ENCODE results near the gene STAB2. TPM values are rescaled to one million over a fixed set of nuclear protein-coding genes. Genes with fewer than 3 reads are reported as not detected.

STAB2 gene
- total RNA-seq, 1 experiment from 2014 or later = not detected

DNA sequence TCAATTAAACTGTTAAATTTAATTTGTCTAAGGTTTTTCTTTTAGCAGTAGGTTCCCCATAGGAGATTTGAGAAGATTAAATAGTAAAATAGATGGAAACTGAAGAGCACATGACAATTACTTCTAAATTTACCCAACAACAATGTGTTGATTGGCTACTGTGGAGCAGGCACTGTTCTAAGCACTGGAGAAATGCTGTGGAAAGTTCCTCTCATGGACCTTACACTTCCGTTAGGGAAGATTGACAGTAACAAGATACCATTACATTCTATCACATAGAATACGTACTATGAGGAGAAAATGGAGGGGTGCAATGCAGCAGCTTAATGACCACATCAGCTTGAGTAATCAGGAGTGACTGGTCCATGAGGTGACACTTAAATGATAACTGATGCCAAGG is 8.1 kb upstream of the STAB2 start:
- TF ChIP-seq POLR2AphosphoS5 (IDR thresholded peaks at IDR 0.05; ENCODE audit: low read depth, low read length) = no peak
- TF ChIP-seq JUND (IDR thresholded peaks at IDR 0.05) = no peak
- TF ChIP-seq ELF1 (IDR thresholded peaks at IDR 0.05; ENCODE audit: borderline replicate concordance, low read depth) = no peak
- TF ChIP-seq EZH2phosphoT487 (IDR thresholded peaks at IDR 0.05; ENCODE audit: borderline replicate concordance) = no peak
- no peak for TF ChIP-seq SIN3A (IDR thresholded peaks at IDR 0.05; ENCODE audit: low read depth)
- TF ChIP-seq ZFX (IDR thresholded peaks at IDR 0.05) = no peak
- TF ChIP-seq CBX3 (IDR thresholded peaks at IDR 0.05; ENCODE audit: low read depth) = no peak
- TF ChIP-seq, protein P1, sequence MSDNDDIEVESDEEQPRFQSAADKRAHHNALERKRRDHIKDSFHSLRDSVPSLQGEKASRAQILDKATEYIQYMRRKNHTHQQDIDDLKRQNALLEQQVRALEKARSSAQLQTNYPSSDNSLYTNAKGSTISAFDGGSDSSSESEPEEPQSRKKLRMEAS (IDR thresholded peaks at IDR 0.05) = no peak
- no peak for TF ChIP-seq POLR2A (IDR thresholded peaks at IDR 0.05; ENCODE audit: borderline replicate concordance, extremely low read depth, insufficient read depth, insufficient read length)
- TF ChIP-seq RAD21 (IDR thresholded peaks at IDR 0.05; ENCODE audit: low read depth) = no peak
- ChIA-PET CTCF (interaction anchor here (1.5 kb wide), 1 partner anchor 54 kb away, joined by 4 read pairs; no protein-coding TSS in a partner anchor), RAD21 (ENCODE audit: low non-redundant PET in 1 of 2, low total read pairs in 2 of 2, uncharacterized antibody in 2 of 2, unreplicated experiment in 2 of 2) (no interaction called here), POLR2A (no interaction called here)
- BruUV-seq (replicated peaks) = no TSS peak
- Histone ChIP-seq H3K27me3 (ENCODE audit: insufficient read depth, low read length) (no peaks in the 10 kb centered on the region), H3K9ac (ENCODE audit: low read length) (no peak overlapping the region), H4K20me1 (ENCODE audit: insufficient read depth) (no peaks in the 10 kb centered on the region), H3K9me3 (ENCODE audit: control insufficient read depth in 1 of 2, insufficient read depth in 1 of 2, low read depth in 1 of 2, low read length in 2 of 2) (no peaks in the 10 kb centered on the region), H3K4me2 (ENCODE audit: low read length) (no peak overlapping the region), H3K27ac (ENCODE audit: low read depth, low read length) (no peak overlapping the region), H3K79me2 (ENCODE audit: insufficient read depth, low read length) (no peaks in the 10 kb centered on the region), H2AFZ (ENCODE audit: low read depth, low read length, poor library complexity, severe bottlenecking) (no peak overlapping the region), H3K9me2 (ENCODE audit: insufficient read depth) (no peaks in the 10 kb centered on the region), H3K36me3 (ENCODE audit: control insufficient read depth in 1 of 2, insufficient read depth in 2 of 2, low read length in 2 of 2) (no peaks in the 10 kb centered on the region), H3K4me3 (replicated peaks in 1 of 2; ENCODE audit: low read depth in 1 of 2, low read length in 2 of 2) (no peak overlapping the region), H3K4me1 (ENCODE audit: control insufficient read depth in 1 of 2, insufficient read depth in 2 of 2, low read length in 2 of 2) (peaks cover 4 to 11% of the 10 kb centered on the region in 2 experiments; a peak in 3 of 4 replicates)
- ATAC-seq = no peak
- DNase-seq (ENCODE audit: low read depth, low spot score) = no peak
- intact Hi-C loops (cut with micrococcal nuclease) = loop anchor here (10.0 kb wide), 1 partner anchor 296 kb away; no protein-coding TSS in a partner anchor

DNA sequence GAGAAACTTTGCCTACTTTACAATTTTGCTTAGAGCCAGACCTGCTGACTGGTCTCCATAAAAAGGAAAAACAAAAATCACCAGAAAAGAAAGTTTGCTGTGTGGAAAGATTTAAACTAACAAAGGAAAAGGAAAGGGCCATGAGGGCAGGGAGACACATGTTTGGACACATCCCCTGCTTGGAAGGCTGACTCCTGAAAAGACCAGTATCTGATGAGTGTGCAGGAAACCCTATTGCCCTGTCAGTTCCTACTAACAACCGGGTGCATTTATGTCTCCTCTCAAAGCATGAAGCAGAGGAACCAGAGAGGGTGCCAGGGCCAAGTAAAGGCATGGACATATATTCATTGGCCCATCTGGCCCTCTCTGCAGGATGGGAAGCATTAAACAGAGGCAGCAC is 7.0 kb upstream of the STAB2 start:
- no peak overlapping the region for H3K27ac ChIP-seq (ENCODE audit: low read depth, low read length)
- no peak for ATAC-seq
- no peaks in the 10 kb centered on the region for H3K9me3 ChIP-seq (ENCODE audit: control insufficient read depth in 1 of 2, insufficient read depth in 1 of 2, low read depth in 1 of 2, low read length in 2 of 2)
- ChIA-PET RAD21 (ENCODE audit: low non-redundant PET in 1 of 2, low total read pairs in 2 of 2, uncharacterized antibody in 2 of 2, unreplicated experiment in 2 of 2) (no interaction called here), POLR2A (no interaction called here), CTCF (no interaction called here)
- no peaks in the 10 kb centered on the region for H3K36me3 ChIP-seq (ENCODE audit: control insufficient read depth in 1 of 2, insufficient read depth in 2 of 2, low read length in 2 of 2)
- H2AFZ ChIP-seq (ENCODE audit: low read depth, low read length, poor library complexity, severe bottlenecking) = no peak overlapping the region
- no peak for DNase-seq (ENCODE audit: low read depth, low spot score)
- no peaks in the 10 kb centered on the region for H4K20me1 ChIP-seq (ENCODE audit: insufficient read depth)
- BruUV-seq (replicated peaks) = no TSS peak
- H3K4me2 ChIP-seq (ENCODE audit: low read length) = no peak overlapping the region
- no peak overlapping the region for H3K4me3 ChIP-seq (replicated peaks in 1 of 2; ENCODE audit: low read depth in 1 of 2, low read length in 2 of 2)
- no peaks in the 10 kb centered on the region for H3K27me3 ChIP-seq (ENCODE audit: insufficient read depth, low read length)
- no peaks in the 10 kb centered on the region for H3K79me2 ChIP-seq (ENCODE audit: insufficient read depth, low read length)
- intact Hi-C loops (cut with micrococcal nuclease) = no loop called here
- H3K9me2 ChIP-seq (ENCODE audit: insufficient read depth) = no peaks in the 10 kb centered on the region
- no peak overlapping the region for H3K9ac ChIP-seq (ENCODE audit: low read length)
- TF ChIP-seq, protein P2, sequence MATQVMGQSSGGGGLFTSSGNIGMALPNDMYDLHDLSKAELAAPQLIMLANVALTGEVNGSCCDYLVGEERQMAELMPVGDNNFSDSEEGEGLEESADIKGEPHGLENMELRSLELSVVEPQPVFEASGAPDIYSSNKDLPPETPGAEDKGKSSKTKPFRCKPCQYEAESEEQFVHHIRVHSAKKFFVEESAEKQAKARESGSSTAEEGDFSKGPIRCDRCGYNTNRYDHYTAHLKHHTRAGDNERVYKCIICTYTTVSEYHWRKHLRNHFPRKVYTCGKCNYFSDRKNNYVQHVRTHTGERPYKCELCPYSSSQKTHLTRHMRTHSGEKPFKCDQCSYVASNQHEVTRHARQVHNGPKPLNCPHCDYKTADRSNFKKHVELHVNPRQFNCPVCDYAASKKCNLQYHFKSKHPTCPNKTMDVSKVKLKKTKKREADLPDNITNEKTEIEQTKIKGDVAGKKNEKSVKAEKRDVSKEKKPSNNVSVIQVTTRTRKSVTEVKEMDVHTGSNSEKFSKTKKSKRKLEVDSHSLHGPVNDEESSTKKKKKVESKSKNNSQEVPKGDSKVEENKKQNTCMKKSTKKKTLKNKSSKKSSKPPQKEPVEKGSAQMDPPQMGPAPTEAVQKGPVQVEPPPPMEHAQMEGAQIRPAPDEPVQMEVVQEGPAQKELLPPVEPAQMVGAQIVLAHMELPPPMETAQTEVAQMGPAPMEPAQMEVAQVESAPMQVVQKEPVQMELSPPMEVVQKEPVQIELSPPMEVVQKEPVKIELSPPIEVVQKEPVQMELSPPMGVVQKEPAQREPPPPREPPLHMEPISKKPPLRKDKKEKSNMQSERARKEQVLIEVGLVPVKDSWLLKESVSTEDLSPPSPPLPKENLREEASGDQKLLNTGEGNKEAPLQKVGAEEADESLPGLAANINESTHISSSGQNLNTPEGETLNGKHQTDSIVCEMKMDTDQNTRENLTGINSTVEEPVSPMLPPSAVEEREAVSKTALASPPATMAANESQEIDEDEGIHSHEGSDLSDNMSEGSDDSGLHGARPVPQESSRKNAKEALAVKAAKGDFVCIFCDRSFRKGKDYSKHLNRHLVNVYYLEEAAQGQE (IDR thresholded peaks at IDR 0.05; ENCODE audit: low read depth) = no peak
- TF ChIP-seq EZH2 (IDR thresholded peaks at IDR 0.05) (no peak), RAD21 (IDR thresholded peaks at IDR 0.05; ENCODE audit: low read depth) (no peak), JUND (IDR thresholded peaks at IDR 0.05) (no peak)
- peaks cover 4 to 9% of the 10 kb centered on the region in 2 experiments; a peak in 3 of 4 replicates for H3K4me1 ChIP-seq (ENCODE audit: control insufficient read depth in 1 of 2, insufficient read depth in 2 of 2, low read length in 2 of 2)
